Hair follicular keratinocyte (primary cell): ENCODE results near the gene AMDHD1. TPM values are rescaled to one million over a fixed set of nuclear protein-coding genes. Genes with fewer than 3 reads are reported as not detected.

ENCODE experiments used
- total RNA-seq: library from RNA; depleted of rRNA; stranded (reverse); fragments of >200 nt; gene quantifications from 2 replicates; pipeline ENCODE4 v1.2.3, GENCODE V29; 2015

The AMDHD1 gene
- 0.39 and 0.46 TPM in 2 replicates for total RNA-seq

GRCh38 chr12:95943330-95943842 is at the start of gene AMDHD1:
AMDHD1 (plus strand) TSS chr12:95943331; CDS start chr12:95943399, 68 bp downstream.

GRCh38 chr12:95942524-95943329 is 404 bp upstream of the AMDHD1 start, which contains the start of gene CCDC38:
CCDC38 (minus strand) TSS chr12:95942614; CDS start chr12:95936509, 6,105 bp downstream.

GRCh38 chr12:95996034-95996658 is 53.0 kb downstream of the AMDHD1 start, which contains the start of gene HAL:
HAL (minus strand) TSS chr12:95996344; CDS start chr12:95995910, 434 bp downstream.

Other genes with a start within 250 kb of the AMDHD1 start
- gene NTN4, start 152.6 kb upstream of the AMDHD1 start, total RNA-seq: 5.0 and 27.5 TPM in 2 replicates
- gene SNRPF, start 84.4 kb upstream of the AMDHD1 start, total RNA-seq: 15.5 and 32.4 TPM in 2 replicates
- gene CCDC38, start 717 bp upstream of the AMDHD1 start, total RNA-seq: not detected in 2 replicates
- gene HAL, start 53.0 kb downstream of the AMDHD1 start, total RNA-seq: 0.08 and 0.27 TPM in 2 replicates
- 128 and 129 TPM in 2 replicates for gene LTA4H, start 92.3 kb downstream of the AMDHD1 start, total RNA-seq